ENCODE measurements around the gene PTPN21.

PTPN21 gene

DNA sequence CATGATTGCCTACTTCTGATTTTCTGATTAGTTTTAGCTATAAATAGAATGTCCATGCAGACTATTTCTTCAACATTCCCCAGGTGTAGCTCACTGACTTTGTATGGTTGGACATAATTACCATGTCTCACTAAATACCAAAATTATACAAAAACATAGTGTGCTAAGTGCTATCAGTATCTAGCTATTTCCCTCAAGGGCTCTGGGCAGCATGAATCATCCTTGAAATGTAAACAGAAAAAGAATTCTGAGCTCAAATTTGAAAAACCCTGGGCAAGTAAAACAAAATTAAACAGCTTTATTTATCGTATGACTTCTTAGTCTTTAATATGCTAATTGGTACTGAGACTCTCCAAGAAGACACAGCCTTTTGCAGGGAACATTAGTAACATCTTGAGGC, 86.4 kb downstream of the PTPN21 start:
- no peak for DNase-seq (ENCODE audit: low read depth)

DNA sequence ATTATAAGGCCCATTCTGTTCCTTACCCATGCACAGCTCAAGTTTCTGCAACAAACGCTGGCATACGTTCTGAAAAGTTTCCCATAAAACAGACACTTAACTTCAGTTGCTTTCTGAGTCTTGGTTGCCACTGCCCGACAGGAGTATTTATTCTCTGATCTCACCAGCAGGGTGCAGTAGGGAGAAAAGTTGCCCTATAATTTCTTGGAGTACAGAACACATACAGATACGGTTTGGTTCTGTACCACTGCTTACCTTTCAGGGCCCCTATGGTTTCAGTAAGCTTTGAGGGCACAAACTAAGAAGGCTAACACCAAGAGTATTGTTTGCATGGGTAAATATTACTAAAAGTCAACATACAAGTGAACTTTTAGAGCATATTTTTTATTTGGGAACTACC, 91.5 kb downstream of the PTPN21 start:
- no peak for DNase-seq (ENCODE audit: low read depth)

GRCh38 chr14:88454886-88455285, 99.9 kb downstream of the PTPN21 start:
- no peak for DNase-seq (ENCODE audit: low read depth)

DNA sequence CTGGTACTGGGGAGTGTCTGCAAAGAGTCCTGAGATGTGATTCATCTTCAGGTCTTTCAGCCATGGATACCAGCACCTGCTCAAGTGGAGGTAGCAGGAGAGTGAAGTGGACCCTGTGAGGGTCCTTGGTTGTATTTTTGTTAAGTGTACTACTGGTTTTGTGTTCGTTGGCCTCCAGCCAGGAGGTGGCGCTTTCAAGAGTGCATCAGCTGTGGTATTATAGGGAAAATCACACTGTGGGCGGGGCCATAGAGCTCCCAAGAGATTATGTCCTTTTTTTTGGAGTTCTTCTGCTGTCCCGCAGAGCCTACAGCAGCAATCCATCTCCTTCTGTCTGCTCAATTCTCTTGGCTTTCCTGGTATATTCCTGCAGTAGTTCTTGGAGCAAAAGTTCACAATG, 102.6 kb downstream of the PTPN21 start:
- no peak for DNase-seq (ENCODE audit: low read depth)

DNA sequence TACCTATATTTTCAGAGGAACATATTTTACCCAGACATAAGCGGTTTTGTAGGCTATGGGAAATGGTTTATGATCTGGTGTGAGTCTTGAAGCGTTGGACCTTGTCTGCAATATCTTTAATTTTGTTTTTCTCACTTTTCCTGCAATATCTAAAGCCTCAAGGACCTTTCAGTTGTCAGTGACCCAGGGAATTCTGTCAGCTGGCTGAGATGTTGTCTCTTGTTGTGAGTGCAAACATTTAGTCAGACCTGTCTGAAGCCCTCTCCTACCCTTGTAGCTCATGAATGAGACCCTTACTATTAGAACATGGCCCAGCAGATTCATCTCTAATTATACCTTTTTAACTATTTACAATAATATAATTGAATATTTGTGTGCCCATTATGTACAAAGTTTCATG, 115.7 kb downstream of the PTPN21 start:
- no peak for DNase-seq (ENCODE audit: low read depth)

GRCh38 chr14:88437658-88438057, 117.1 kb downstream of the PTPN21 start:
- no peak for DNase-seq (ENCODE audit: low read depth)

- no peak for DNase-seq (ENCODE audit: low read depth)
These were observed 123.8 kb downstream of the PTPN21 start for GRCh38 chr14:88430976-88431375.

GRCh38 chr14:88426271-88426670, 128.5 kb downstream of the PTPN21 start:
- DNase-seq (ENCODE audit: low read depth): no peak

DNA sequence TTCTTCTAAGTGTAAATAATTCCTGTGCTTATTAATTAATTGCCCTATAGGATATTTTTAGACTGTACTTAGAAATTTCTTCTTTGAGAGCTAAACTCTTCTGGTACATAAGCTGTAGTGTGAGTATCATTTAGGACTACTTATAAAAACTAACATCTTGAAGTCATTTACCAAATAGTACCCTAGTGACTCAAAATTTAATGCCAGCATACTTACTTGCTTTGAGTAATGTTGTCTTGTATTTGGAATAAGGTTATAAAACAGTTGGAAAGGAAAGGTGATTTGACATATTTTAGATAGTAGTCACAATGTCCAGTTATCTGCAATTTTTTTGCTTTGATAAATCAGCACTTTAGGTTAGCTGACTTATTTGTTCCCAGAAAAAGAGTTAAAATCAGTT, 130.2 kb downstream of the PTPN21 start:
- no peak for DNase-seq (ENCODE audit: low read depth)

DNA sequence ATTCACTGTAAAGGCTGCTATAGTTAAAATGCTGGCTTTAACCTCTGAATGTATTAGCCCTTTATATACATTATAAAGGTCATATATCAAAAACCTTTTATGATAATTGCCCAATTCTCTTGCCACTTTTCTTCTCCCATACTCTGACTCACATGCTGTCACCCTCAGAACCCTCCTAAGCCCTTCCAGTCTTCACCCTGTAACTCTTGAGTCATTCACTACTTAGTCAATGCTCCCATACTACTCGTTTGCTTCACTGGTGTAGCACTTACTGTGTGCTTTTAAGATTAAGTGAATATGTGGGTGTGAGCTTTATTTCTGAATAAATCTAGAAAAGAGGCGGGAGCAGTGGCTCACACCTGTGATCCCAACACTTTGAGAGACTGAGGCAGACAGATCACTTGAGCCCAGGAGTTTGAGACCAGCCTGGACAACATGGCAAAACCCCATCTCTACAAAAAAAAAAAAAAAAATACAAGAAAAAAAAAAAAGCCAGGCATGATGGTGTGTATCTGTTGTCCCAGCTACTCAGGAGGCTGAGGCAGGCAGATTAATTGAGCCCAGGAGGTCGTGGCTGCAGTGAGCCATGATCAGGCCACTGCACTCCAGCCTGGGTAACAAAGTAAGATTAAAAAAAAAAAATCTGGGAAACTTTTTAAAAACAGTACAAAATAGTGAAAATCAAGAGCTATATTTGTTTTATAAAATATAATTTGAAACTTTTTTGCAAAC, 131.7 kb downstream of the PTPN21 start:
- DNase-seq (ENCODE audit: low read depth): no peak

GRCh38 chr14:88422047-88422446, 132.8 kb downstream of the PTPN21 start:
- DNase-seq (ENCODE audit: low read depth): no peak

- DNase-seq (ENCODE audit: low read depth): no peak
These were observed 133.5 kb downstream of the PTPN21 start for GRCh38 chr14:88421286-88421685.

DNA sequence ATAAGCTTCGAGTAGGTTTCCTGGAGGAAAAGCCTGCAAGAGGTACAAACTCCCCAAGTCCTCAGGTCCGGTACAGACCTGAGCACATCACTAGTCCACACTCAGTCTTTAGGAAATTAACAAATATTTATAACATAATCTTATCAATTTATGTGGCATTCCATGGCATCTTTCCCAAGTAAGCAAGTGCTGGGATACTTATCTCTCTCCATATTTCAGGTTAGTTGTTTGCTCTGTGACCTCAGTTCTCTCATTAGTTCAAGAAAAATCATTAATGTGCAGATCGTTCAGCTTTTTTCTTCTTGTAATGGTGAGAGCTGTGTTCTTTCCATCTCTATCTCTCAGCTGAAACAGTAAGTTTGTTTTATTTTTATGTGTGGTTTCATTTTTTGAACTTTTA, 134.6 kb downstream of the PTPN21 start:
- no peak for DNase-seq (ENCODE audit: low read depth)

DNA sequence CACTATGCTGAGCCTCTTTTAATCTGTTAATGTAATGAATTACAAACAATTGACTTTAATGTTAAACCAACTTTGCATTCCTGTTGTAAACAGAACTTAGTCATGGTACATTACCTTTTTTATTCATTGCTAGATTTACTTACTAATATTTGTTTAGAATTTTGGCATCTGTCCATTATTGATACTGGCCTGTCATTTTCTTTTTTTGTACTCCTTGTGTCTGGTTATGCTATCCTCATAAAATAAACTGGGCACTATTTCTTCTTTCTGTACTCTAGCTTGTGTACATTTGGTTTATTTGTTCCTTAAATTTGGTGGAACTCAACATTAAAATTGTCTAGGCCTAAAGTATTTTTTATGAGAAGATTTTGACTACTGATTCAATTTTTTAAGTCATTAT, 137.2 kb downstream of the PTPN21 start:
- no peak for DNase-seq (ENCODE audit: low read depth)
